Activated naive CD8-positive, alpha-beta T cell treated with anti-CD3 and anti-CD28 coated beads for 36 hours (primary cell): ENCODE data around the gene DNAJC18. TPM values are rescaled to one million over a fixed set of nuclear protein-coding genes. Genes with fewer than 3 reads are reported as not detected.

Source experiments
- DNase-seq: peaks from one replicate; pipeline ENCODE4 v3.0.0; 2021
- H3K27ac Mint-ChIP-seq: one replicate; pipeline ENCODE4 v1.8.0; 2022; ENCODE audit warnings: mild to moderate bottlenecking, moderate library complexity, mixed read lengths
- H3K27me3 Mint-ChIP-seq: one replicate; pipeline ENCODE4 v1.8.0; 2022; ENCODE audit warnings: mild to moderate bottlenecking, mixed read lengths
- H3K36me3 Mint-ChIP-seq: one replicate; pipeline ENCODE4 v1.8.0; 2021; ENCODE audit warnings: mild to moderate bottlenecking, mixed read lengths
- H3K4me1 Mint-ChIP-seq: one replicate; pipeline ENCODE4 v1.8.0; 2021; ENCODE audit warnings: mixed read lengths
- H3K4me3 Mint-ChIP-seq: one replicate; pipeline ENCODE4 v1.8.0; 2022; ENCODE audit warnings: mild to moderate bottlenecking, moderate library complexity, mixed read lengths
- H3K9me3 Mint-ChIP-seq: one replicate; pipeline ENCODE4 v1.8.0; 2022; ENCODE audit warnings: mixed read lengths
- total RNA-seq, 2 experiments: library from RNA; stranded (reverse); gene quantifications; one replicate each; pipeline ENCODE4 v1.2.3, GENCODE V29; 2021

The DNAJC18 gene
- total RNA-seq, 2 experiments from 2014 or later, result 20.5 to 21.8 TPM

DNA sequence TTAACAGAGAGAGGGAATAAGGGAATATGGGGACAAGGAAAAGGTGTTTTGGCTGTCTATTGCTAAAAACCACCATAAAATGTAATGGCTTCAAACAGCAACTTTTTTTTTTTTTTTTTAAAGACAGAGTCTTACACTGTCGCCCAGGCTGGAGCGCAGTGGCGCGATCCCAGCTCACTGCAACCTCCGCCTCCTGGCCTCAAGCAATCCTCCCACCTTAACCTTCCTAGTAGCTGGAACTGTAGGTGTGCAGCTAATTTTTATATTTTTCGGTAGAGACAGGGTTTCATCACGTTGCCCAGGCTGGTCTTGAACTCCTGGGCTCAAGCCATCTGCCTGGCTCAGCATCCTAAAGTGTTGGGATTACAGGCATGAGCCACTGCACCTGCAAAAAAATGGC is 31.1 kb downstream of the DNAJC18 start:
- no peak for DNase-seq
- Mint-ChIP-seq H3K9me3 (no peaks in the 10 kb centered on the region), H3K27ac (no peak overlapping the region), H3K27me3 (no peaks in the 10 kb centered on the region), H3K36me3 (peaks cover 1% of the 10 kb centered on the region), H3K4me3 (no peak overlapping the region), H3K4me1 (peaks cover 26% of the 10 kb centered on the region)

DNA sequence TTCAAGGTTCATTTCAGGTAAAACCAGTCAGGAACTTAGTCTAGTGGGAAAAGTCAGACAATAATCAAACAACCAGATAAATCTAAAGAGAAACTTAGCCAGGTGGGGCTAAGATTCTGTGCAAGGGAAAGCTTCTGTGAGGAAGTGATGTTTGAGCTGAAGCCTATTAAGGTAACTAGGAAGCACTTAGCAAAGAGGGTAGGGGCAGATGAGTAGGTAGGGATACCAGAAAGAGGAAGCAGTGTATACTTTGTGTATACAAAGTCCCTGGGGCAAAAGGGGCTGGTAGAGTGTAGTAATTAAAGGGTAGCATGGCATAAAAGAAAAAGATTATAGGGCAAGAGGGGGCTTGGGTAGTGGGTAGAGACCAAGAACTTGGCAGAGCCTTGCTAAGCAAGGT is 31.8 kb downstream of the DNAJC18 start:
- Mint-ChIP-seq H3K4me1 (peaks cover 27% of the 10 kb centered on the region), H3K9me3 (no peaks in the 10 kb centered on the region)
- DNase-seq, result no peak

DNA sequence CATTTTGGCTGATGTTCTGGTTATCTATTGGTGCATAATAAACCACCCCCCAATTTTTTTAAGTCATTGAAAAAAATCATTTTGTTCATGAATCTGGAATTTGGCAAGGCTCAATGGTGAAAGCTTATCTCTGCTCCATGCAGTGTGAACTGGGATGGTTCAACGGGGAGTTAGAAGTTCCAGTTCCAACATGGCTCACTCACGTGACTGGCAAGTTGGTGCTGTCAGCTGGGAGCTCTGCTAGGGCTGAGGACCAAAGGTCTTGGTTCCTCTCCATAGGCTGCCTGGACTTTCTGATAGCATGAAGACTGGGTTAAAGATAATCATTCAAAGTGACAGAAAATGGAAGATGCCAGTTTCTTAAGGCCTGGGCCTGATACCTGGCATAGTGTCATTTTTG is 32.4 kb downstream of the DNAJC18 start:
- no peak overlapping the region for H3K27ac Mint-ChIP-seq
- no peak overlapping the region for H3K4me3 Mint-ChIP-seq
- H3K9me3 Mint-ChIP-seq, result no peaks in the 10 kb centered on the region
- H3K36me3 Mint-ChIP-seq, result peaks cover 1% of the 10 kb centered on the region
- no peaks in the 10 kb centered on the region for H3K27me3 Mint-ChIP-seq
- no peak for DNase-seq
- peaks cover 28% of the 10 kb centered on the region for H3K4me1 Mint-ChIP-seq

More for the DNA sequence above, 31.8 kb downstream of the DNAJC18 start:
- Mint-ChIP-seq H3K27me3 (no peaks in the 10 kb centered on the region), H3K36me3 (peaks cover 1% of the 10 kb centered on the region), H3K4me3 (no peak overlapping the region), H3K27ac (no peak overlapping the region)

DNA sequence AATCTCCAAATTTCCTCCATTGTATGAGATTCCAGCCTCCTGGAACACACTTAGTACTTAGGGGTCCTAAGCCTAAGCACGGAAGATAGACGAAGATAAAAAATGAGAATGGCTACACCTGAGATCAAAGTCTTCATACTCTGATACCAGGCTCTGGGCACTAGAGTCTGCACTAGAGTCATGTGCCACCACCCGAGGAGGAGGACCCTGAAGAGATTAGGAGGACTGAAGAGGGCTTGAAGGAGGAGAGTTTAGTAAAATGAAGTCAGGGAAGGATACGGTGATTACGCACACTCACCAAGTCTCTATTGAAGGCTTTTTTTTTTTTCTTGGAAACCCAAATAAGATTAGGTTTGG is 34.9 kb downstream of the DNAJC18 start:
- H3K4me1 Mint-ChIP-seq, result peaks cover 34% of the 10 kb centered on the region
- H3K27ac Mint-ChIP-seq, result peak overlapping the region; percentile 100
- H3K36me3 Mint-ChIP-seq, result no peaks in the 10 kb centered on the region
- no peaks in the 10 kb centered on the region for H3K27me3 Mint-ChIP-seq
- H3K4me3 Mint-ChIP-seq, result peak overlapping the region; percentile 93
- no peaks in the 10 kb centered on the region for H3K9me3 Mint-ChIP-seq
- DNase-seq, result no peak

DNA sequence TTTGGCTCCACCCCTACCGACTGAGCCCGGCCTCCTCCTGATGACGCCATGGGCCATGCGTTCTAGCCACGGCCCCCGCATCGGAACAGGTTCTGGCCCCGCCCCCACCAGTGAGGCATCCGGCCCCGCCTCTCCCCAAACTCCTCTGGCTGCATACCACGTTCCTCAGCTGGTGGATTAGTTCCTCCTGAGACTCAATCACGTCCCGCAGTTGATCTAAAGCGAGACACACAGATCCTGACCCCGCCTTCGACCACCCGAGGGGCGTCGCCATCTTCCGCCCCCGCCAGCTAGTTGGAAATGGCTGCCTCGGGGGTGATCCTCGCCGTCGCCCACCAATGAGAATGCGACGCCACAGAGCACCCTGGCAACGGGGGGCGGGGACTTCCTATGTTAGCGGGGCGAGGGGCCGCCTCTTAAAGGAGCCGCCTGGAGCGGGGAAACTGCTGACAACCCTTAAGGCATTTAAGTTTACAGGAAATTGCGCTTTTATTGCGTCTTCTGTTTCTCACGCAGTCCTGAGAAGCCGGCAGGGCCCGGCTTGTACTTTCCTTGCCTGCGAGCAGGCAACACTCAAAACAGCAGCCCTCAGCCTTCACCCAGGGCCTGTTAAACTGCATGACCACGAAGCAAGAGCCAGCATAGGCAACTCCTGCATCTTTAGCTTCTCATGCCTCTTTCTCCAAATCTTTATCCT is 35.4 kb downstream of the DNAJC18 start, which contains the start of gene SPATA24:
Gene SPATA24, minus strand, starts transcription at position 303 of the 697 bp plus-strand sequence. Its CDS starts 29 bp downstream, at position 274.
- Mint-ChIP-seq H3K9me3 (no peaks in the 10 kb centered on the region), H3K27me3 (no peaks in the 10 kb centered on the region), H3K27ac (peak within 1 kb of the TSS; percentile 100), H3K36me3 (no peaks in the 10 kb centered on the region), H3K4me1 (peaks cover 39% of the 10 kb centered on the region), H3K4me3 (peak within 1 kb of the TSS; percentile 93)
- DNase-seq, result peak; percentile 98

DNA sequence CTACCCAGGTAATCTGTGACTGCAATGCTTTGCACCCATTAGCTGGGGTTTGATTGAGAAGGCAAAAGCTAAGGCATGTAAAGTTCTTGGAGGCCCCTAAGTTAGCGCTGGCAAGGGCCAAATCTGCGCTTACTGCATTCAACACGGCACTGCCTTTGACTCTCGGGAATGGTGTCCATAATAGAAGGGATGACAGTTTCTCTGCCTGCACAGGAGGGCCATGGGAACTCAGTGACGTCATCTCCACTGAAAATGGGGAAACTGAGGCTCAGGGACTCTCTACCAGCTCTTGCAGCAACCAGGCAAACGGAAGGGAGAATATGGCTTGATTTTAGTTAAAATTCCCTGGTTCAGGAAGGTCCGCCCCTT is 35.9 kb downstream of the DNAJC18 start:
- DNase-seq, result no peak
- H3K27ac Mint-ChIP-seq, result peak overlapping the region; percentile 100
- H3K4me3 Mint-ChIP-seq, result peak overlapping the region; percentile 93
- peaks cover 39% of the 10 kb centered on the region for H3K4me1 Mint-ChIP-seq
- no peaks in the 10 kb centered on the region for H3K9me3 Mint-ChIP-seq
- H3K36me3 Mint-ChIP-seq, result no peaks in the 10 kb centered on the region
- no peaks in the 10 kb centered on the region for H3K27me3 Mint-ChIP-seq

DNA sequence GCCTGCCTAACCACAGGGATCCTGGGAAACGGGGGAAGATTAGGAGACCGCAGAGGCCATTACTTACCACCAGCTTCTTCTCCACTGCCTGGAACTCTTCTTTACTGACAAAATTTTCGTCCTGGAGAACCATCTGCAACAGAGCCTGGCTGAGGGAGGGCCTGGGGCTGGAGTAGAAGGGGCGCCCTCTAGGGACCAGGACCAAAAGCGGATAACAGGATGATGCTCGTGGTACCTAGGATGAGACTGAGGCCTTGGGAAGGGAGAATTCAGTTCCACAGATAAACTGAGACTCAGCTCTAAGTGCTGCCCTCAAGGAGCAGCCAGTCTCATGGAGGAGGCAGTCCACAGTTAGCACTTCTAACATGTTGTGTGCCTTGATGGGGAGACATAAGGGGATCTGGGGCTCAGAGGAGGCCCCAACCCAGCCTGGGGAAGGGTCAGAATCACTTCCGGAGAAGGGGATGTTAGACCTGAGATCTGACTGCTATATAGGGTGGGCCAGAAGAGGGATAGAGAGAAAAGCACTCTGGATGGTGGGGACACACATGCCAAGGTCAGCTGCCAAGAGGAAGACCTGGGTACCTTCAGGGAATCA is 36.7 kb downstream of the DNAJC18 start:
- H3K9me3 Mint-ChIP-seq, result no peaks in the 10 kb centered on the region
- no peaks in the 10 kb centered on the region for H3K27me3 Mint-ChIP-seq
- H3K27ac Mint-ChIP-seq, result peak overlapping the region; percentile 100
- H3K4me3 Mint-ChIP-seq, result peak overlapping the region; percentile 93
- no peaks in the 10 kb centered on the region for H3K36me3 Mint-ChIP-seq
- no peak for DNase-seq
- H3K4me1 Mint-ChIP-seq, result peaks cover 39% of the 10 kb centered on the region

DNA sequence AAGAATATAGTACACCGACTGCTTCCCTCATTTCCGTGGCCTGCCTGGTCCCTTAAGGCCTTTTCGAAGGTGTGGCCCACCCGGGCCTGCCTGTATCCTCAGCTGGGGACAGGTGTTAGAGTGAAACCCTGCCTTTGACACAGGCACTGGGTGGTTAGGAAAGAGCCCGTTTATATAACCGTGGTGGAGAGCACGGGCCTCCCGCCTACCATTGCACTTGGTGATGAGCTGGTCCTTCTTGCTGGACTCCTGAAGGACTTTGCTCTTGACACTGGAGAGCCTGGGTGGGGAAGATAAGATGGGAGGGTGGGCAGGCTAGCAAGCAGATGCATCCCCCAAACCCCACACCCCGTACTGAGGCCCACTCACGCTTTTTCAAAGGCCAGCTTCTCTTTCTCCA is 37.8 kb downstream of the DNAJC18 start:
- no peak for DNase-seq
- Mint-ChIP-seq H3K4me1 (peaks cover 33% of the 10 kb centered on the region), H3K36me3 (no peaks in the 10 kb centered on the region), H3K27ac (no peak overlapping the region), H3K9me3 (no peaks in the 10 kb centered on the region), H3K4me3 (no peak overlapping the region), H3K27me3 (no peaks in the 10 kb centered on the region)

DNA sequence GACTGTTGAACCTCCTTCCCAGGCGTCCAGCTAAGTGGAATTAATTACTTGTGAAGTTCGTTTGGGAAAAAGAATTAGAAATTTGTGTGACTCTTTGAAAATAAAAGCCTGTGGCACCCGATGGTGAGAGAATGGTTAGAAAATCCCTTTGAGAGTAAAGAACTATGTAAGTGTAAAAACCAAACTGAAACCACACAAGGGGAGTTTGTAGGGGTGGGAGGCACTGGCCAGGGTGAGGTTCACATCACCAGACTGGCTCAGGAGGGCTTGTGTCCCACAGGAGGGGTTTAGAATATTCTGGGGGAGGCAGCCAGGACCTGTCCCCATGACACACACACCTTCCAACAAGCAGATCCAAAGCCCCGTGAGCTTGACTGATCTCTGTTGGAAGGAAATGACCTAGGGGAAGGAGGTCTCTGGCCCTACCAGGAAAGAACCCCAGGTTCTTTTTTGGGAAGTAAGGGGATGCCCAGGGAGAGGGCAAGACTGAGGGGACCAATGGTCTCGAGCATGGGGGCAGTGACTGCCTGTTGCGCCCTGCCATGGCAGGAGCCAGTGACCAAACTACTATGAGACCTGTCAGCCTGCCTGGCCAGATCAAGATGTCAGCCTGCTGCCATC is 39.7 kb downstream of the DNAJC18 start:
- H3K27ac Mint-ChIP-seq, result peak overlapping the region; percentile 41
- H3K9me3 Mint-ChIP-seq, result no peaks in the 10 kb centered on the region
- DNase-seq, result no peak
- H3K27me3 Mint-ChIP-seq, result no peaks in the 10 kb centered on the region
- H3K36me3 Mint-ChIP-seq, result no peaks in the 10 kb centered on the region
- peaks cover 37% of the 10 kb centered on the region for H3K4me1 Mint-ChIP-seq
- no peak overlapping the region for H3K4me3 Mint-ChIP-seq

DNA sequence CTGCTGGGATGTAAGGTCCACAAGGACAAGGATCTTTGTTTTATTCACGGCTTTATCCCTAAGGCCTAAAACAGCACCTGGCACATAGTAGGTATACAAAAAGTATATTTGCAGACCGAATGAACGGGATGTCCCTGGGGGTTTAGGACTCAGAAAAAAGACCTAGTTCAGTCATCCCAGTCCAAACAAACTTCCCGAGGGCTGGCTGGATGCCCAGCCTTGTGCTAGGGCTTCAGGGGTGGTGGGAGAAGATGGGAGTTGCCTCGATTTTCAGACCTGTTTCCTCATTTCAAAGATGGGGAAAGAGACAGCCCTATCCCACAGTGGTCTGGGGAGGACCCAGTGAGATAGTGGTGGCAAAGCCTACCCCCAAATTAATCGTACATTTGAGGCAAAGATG is 41.4 kb downstream of the DNAJC18 start:
- no peak overlapping the region for H3K27ac Mint-ChIP-seq
- no peak overlapping the region for H3K4me3 Mint-ChIP-seq
- H3K36me3 Mint-ChIP-seq, result no peaks in the 10 kb centered on the region
- no peak for DNase-seq
- no peaks in the 10 kb centered on the region for H3K27me3 Mint-ChIP-seq
- H3K9me3 Mint-ChIP-seq, result no peaks in the 10 kb centered on the region
- H3K4me1 Mint-ChIP-seq, result peaks cover 30% of the 10 kb centered on the region

DNA sequence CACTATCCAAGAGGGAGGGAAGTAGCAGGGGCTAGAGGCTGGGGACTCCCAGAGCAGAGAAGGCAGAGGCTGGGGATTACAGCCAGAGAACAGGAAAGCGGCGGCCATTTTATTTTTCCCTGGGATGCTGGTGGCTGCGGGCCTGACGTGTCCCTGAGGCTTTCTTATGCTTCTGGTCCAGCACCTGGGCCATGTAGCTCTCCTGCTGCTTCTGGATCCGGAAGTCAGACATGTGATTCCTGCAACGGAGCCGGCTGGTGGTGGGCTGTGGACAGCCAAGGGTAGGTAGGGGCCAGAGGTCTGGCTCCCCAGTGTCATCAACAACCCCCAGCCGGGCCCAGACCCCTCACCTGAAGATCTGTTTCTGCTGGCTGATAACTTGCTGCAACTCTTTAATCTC is 42.6 kb downstream of the DNAJC18 start:
- Mint-ChIP-seq H3K4me3 (no peak overlapping the region), H3K27ac (no peak overlapping the region), H3K4me1 (peaks cover 26% of the 10 kb centered on the region), H3K9me3 (no peaks in the 10 kb centered on the region), H3K36me3 (peaks cover 4% of the 10 kb centered on the region), H3K27me3 (no peaks in the 10 kb centered on the region)
- DNase-seq, result no peak

DNA sequence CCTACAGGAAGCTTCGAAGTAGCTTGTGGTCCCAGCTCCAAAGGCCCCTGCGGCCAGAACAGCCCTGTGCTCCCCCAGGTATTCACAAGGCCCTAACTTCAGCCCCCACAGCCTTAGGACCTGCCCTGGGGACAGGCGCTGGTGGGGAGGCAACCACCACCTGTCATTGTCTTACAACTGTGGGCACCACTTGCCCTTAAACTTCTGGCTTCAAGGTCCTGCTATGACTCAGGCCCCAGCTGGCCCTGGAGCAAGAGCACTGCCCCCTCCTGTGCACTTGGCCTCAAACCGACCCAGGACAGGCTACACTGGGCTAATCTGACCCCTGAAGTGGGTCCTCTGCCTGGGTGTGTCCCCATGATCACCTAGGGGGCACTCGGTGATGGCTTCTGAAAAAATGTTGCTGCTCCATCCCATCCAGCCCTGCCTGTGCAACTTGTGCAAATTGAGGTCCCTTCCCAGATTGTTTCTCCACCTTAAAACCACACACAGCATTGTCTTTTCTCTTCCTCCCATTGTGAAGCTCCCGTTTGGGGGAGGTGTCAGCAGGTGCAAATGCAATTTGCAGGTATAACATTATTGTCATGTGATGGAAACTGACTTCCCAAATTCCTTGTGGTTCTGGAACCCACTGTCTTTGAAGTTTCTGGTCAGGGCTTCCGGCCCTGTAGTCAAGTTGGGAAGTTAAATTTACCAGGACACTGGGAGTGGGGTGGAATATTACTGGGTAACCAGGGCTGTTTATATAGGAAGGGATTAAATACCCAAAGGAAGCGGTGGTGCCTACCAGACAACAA is 43.3 kb downstream of the DNAJC18 start:
- Mint-ChIP-seq H3K36me3 (peaks cover 9% of the 10 kb centered on the region), H3K27me3 (no peaks in the 10 kb centered on the region), H3K4me1 (peaks cover 32% of the 10 kb centered on the region), H3K4me3 (no peak overlapping the region), H3K9me3 (no peaks in the 10 kb centered on the region), H3K27ac (no peak overlapping the region)
- no peak for DNase-seq

DNA sequence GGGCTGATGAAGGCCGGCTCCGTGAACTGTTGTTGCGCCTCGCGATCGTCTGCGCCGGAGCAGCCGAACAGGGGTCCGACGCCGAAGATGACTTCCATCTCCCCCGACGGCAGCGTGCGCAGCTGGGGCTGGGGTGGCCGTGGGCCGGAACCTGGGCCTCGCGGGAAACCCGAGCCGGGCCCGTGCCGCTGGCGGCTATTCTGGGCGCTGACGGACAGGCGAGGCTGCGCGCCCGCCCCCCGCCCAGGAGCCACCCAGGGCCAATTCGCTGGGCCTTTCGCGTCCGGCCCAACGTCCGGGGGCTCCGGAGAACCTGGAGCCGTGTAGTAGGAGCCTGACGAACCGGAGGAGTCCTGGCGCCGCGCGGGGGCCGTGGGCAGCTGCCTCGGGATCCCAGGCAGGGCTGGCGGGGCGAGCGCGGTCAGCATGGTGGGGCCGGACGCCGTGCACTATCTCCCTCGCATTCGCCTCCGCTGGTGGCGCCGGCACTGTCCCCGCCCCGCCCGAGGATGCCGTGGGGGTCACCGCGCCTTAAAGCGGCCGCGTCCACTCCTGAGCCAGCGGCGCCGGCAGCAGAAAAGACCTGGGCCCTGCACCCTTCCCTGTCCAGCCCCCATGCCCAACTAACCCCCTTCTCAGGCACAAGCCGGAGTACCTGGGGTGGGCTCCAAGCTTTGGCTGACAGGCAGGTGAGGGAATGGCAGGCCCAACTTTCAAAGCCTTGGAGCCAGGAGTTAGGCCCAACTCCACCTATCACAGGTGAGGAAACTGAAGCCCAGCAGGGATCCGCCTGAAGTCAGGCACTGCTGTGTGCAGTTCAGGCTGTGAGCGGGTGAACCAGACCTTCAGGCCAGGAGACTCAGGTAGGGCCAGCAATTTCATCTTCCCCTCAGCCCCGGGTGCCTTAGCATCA is 44.4 kb downstream of the DNAJC18 start, which contains the start of gene PROB1:
Gene PROB1, minus strand, starts transcription at position 451 of the 913 bp plus-strand sequence. Its CDS starts 23 bp downstream, at position 428.
- Mint-ChIP-seq H3K4me1 (peaks cover 42% of the 10 kb centered on the region), H3K27ac (no peak within 1 kb of the TSS)

DNA sequence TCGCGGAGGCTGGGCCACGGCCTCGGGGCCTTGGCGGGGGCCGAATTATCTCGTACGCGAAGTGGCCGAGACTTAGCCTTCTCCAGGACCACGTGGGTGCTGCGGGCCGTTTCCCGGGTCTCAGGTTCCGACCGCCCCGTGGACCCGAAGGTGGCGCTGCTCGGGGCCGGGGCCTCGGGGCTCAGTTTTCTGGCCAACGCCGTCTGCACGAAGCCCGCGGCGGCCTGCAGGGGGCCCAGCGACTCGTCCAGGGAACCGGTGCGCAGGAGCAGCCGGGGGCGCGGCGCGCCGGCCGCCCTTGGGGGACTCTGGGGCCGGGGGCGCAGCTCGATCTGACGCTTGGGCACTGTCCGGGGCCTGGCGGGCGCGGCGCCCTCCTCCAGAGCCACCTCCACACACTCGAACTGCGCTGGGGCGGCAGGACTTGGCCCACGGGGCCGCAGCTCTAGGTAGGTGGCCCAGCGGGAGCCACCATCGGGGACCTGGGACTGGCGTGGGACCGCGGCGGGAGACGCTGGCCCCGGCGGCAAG is 45.1 kb downstream of the DNAJC18 start:
- no peaks in the 10 kb centered on the region for H3K9me3 Mint-ChIP-seq
- peak; percentile 80 for DNase-seq
- peak overlapping the region; percentile 92 for H3K4me3 Mint-ChIP-seq
- H3K36me3 Mint-ChIP-seq, result peaks cover 14% of the 10 kb centered on the region
- H3K27ac Mint-ChIP-seq, result no peak overlapping the region
- H3K4me1 Mint-ChIP-seq, result peaks cover 42% of the 10 kb centered on the region
- H3K27me3 Mint-ChIP-seq, result no peaks in the 10 kb centered on the region

More for the DNA sequence above, 44.4 kb downstream of the DNAJC18 start, which contains the start of gene PROB1:
- H3K36me3 Mint-ChIP-seq, result peaks cover 9% of the 10 kb centered on the region
- H3K4me3 Mint-ChIP-seq, result peak within 1 kb of the TSS; percentile 92
- H3K27me3 Mint-ChIP-seq, result no peaks in the 10 kb centered on the region
- H3K9me3 Mint-ChIP-seq, result no peaks in the 10 kb centered on the region
- DNase-seq, result no peak
